Endothelial cell of umbilical vein (primary cell): ENCODE data around the gene MAPT. TPM values are rescaled to one million over a fixed set of nuclear protein-coding genes. Genes with fewer than 3 reads are reported as not detected.

ENCODE experiments used
- BruUV-seq: library from RNA; stranded (reverse); fragments of 400-500 nt; replicated peaks from 2 replicates; lab custom pipeline; 2021; lab: Mats Ljungman, UMichigan
- CTCF ChIA-PET: fragments of 300-600, 350-600 bp; sonication (Branson Sonifier 250); formaldehyde crosslinking; loops from one replicate; lab custom pipeline; 2021; ENCODE audit warnings: antibody characterized with exemption, inconsistent platforms; lab: Charles Lee
- POLR2A ChIA-PET: fragments of 300-600, 350-600 bp; sonication (Branson Sonifier 250); formaldehyde crosslinking; loops from one replicate; lab custom pipeline; 2021; ENCODE audit warnings: antibody characterized with exemption, inconsistent platforms; lab: Charles Lee
- DNase-seq: peaks from one replicate; pipeline ENCODE4 v3.0.0-alpha.2; 2011; ENCODE audit warnings: low read depth, low spot score
- FAIRE-seq: peaks from 2 replicates; lab custom pipeline; 2011; peaks lifted over from hg19 to GRCh38; lab: Jason Lieb, UNC
- H2AFZ ChIP-seq: 2 replicates; pipeline ENCODE4 v1.6.0; 2012; ENCODE audit warnings: low read depth, low read length, control low read depth, inconsistent platforms
- H3K27ac ChIP-seq: 2 replicates; pipeline ENCODE4 v1.5.1; 2011; ENCODE audit warnings: low read depth, mild to moderate bottlenecking, control low read depth, low read length, moderate library complexity; ENCODE audit not compliant: insufficient read depth
- H3K27me3 ChIP-seq, 2 experiments: 2 replicates each; pipeline versions ENCODE4 v1.6.0 to v1.6.1; 2011; ENCODE audit warnings: low read length in 2 of 2, mixed read lengths in 1 of 2; ENCODE audit not compliant: control insufficient read depth in 2 of 2, insufficient read depth in 2 of 2
- H3K36me3 ChIP-seq, 2 experiments: 2 replicates in 1 of 2; 3 replicates in 1 of 2; pipeline ENCODE4 v1.5.1; 2011; ENCODE audit warnings: low read length in 2 of 2, mild to moderate bottlenecking in 1 of 2, moderate library complexity in 1 of 2; ENCODE audit not compliant: control insufficient read depth in 2 of 2, insufficient read depth in 2 of 2; ENCODE audit errors: extremely low read depth in 1 of 2
- H3K4me1 ChIP-seq: 3 replicates; pipeline ENCODE4 v1.5.1; 2011; ENCODE audit warnings: mild to moderate bottlenecking, low read length; ENCODE audit not compliant: control insufficient read depth, insufficient read depth; ENCODE audit errors: extremely low read depth
- H3K4me2 ChIP-seq: 2 replicates; pipeline ENCODE4 v1.6.1; 2011; ENCODE audit warnings: low read length, control low read depth, mixed read lengths; ENCODE audit not compliant: insufficient read depth
- H3K4me3 ChIP-seq, 3 experiments: fragments of 200-600 bp in 1 of 3; sonication (generic), shearing (Covaris generic) in 1 of 3; replicated peaks in 1 of 3; 2 replicates each; pipeline ENCODE4 v1.5.1; 2011 to 2016; ENCODE audit warnings: control low read depth in 3 of 3, low read length in 3 of 3, mild to moderate bottlenecking in 2 of 3, inconsistent platforms in 1 of 3, low read depth in 1 of 3, moderate library complexity in 1 of 3; ENCODE audit not compliant: insufficient read depth in 1 of 3
- H3K79me2 ChIP-seq: 2 replicates; pipeline ENCODE4 v1.6.0; 2012; ENCODE audit warnings: low read length, inconsistent platforms; ENCODE audit not compliant: control insufficient read depth, insufficient read depth
- H3K9ac ChIP-seq: replicated peaks from 2 replicates; pipeline ENCODE3; 2011; ENCODE audit warnings: low read length, control low read depth; ENCODE audit not compliant: insufficient read depth; ENCODE audit errors: extremely low read depth
- H3K9me1 ChIP-seq: replicated peaks from 3 replicates; pipeline ENCODE4 v1.6.0; 2011; ENCODE audit warnings: mild to moderate bottlenecking, low read length; ENCODE audit not compliant: control insufficient read depth, insufficient read depth; ENCODE audit errors: extremely low read depth
- H3K9me3 ChIP-seq: replicated peaks from 2 replicates; pipeline ENCODE4 v1.5.1; 2012; ENCODE audit warnings: low read length, inconsistent platforms; ENCODE audit not compliant: control insufficient read depth, insufficient read depth
- H4K20me1 ChIP-seq: replicated peaks from 2 replicates; pipeline ENCODE3; 2011; ENCODE audit warnings: mild to moderate bottlenecking, low read length; ENCODE audit not compliant: control insufficient read depth, insufficient read depth; ENCODE audit errors: extremely low read depth
- CTCF ChIP-seq, 2 donors: IDR thresholded peaks; 1 replicate in 1 of 2; 2 replicates in 1 of 2; pipeline ENCODE4 v1.5.1; 2011; ENCODE audit warnings: low read length in 2 of 2, mild to moderate bottlenecking in 2 of 2, moderate library complexity in 2 of 2, control low read depth in 1 of 2, inconsistent platforms in 1 of 2, low read depth in 1 of 2; ENCODE audit not compliant: insufficient read depth in 1 of 2; ENCODE audit errors: extremely low read depth in 1 of 2
- EZH2 ChIP-seq: IDR thresholded peaks from 2 replicates; pipeline ENCODE4 v1.6.1; 2012; ENCODE audit warnings: borderline replicate concordance, low read depth, mild to moderate bottlenecking, moderate library complexity, low read length, inconsistent platforms; ENCODE audit not compliant: severe bottlenecking
- FOS ChIP-seq: IDR thresholded peaks from 2 replicates; pipeline ENCODE4 v1.6.1; 2011; ENCODE audit warnings: mild to moderate bottlenecking, low read length, moderate library complexity, borderline replicate concordance; ENCODE audit not compliant: insufficient read depth
- GATA2 ChIP-seq: IDR thresholded peaks from 2 replicates; pipeline ENCODE4 v1.7.0; 2011; ENCODE audit warnings: low read depth, mild to moderate bottlenecking, moderate library complexity, mixed read lengths, low read length; ENCODE audit not compliant: insufficient read length, insufficient read depth
- JUN ChIP-seq: IDR thresholded peaks from 2 replicates; pipeline ENCODE4 v1.6.1; 2011; ENCODE audit warnings: borderline replicate concordance, low read depth; ENCODE audit not compliant: insufficient read length, insufficient read depth
- MAX ChIP-seq: IDR thresholded peaks from 2 replicates; pipeline ENCODE4 v1.6.1; 2011; ENCODE audit not compliant: insufficient read depth, insufficient read length
- MYC ChIP-seq: IDR thresholded peaks from one replicate; pipeline ENCODE4 v1.6.1; 2011; ENCODE audit warnings: mild to moderate bottlenecking, low read depth, low read length
- POLR2A ChIP-seq: IDR thresholded peaks from 2 replicates; pipeline ENCODE4 v1.6.1; 2012; ENCODE audit warnings: low read depth, mild to moderate bottlenecking, control low read depth, low read length
- POLR2AphosphoS5 ChIP-seq: IDR thresholded peaks from 2 replicates; pipeline ENCODE4 v1.6.1; 2012; ENCODE audit warnings: low read depth, mild to moderate bottlenecking, control low read depth, low read length, moderate library complexity; ENCODE audit not compliant: insufficient read depth
- dilution Hi-C: fragments of 300-500 bp; cut with MboI; formaldehyde crosslinking; loops from one replicate; pipeline ENCODE4 v1.15.0; 2019; ENCODE audit warnings: low sequenced_read_pairs; ENCODE audit not compliant: extremely low pct_ligation_motif_present
- intact Hi-C: fragments of 100-400 bp; cut with micrococcal nuclease; formaldehyde crosslinking; loops from one replicate; pipeline ENCODE4 v1.10.0; 2022
- polyA plus RNA-seq, 4 experiments: library from polyadenylated mRNA; depleted of rRNA in 3 of 4; stranded (reverse) in 3 of 4; unstranded in 1 of 4; fragments of >200 nt; gene quantifications; 2 replicates each; pipeline versions ENCODE4 v1.2.1 to v1.2.3, GENCODE V29; 2011 to 2012; ENCODE audit warnings: missing spikeins in 1 of 4
- total RNA-seq: library from RNA; stranded (reverse); gene quantifications from 2 replicates; pipeline ENCODE4 v1.2.3, GENCODE V29; 2021

Gene MAPT
- total and polyA plus RNA-seq, 2 donors (not counting 3 experiments of a cell fraction or from before 2014, with no cell fraction given), result 0.04 to 0.51 TPM

GRCh38 chr17:45968732-45969131, 74.4 kb downstream of the MAPT start:
- Histone ChIP-seq H3K4me2 (no peak overlapping the region), H3K27ac (no peak overlapping the region), H3K9ac (no peak overlapping the region), H3K4me1 (no peaks in the 10 kb centered on the region), H4K20me1 (no peaks in the 10 kb centered on the region), H3K9me1 (no peaks in the 10 kb centered on the region), H2AFZ (no peak overlapping the region), H3K27me3 (peaks cover 15 to 16% of the 10 kb centered on the region in 2 experiments), H3K9me3 (no peaks in the 10 kb centered on the region), H3K4me3 (no peak overlapping the region), H3K79me2 (no peaks in the 10 kb centered on the region), H3K36me3 (no peaks in the 10 kb centered on the region)
- no peak for DNase-seq
- no TSS peak for BruUV-seq
- intact Hi-C loops, result no loop called here
- ChIA-PET CTCF (interaction anchor here (0.8 kb wide), 1 partner anchor 20 kb away, joined by 3 read pairs; no protein-coding TSS in a partner anchor), POLR2A (no interaction called here)
- FAIRE-seq, result no peak
- dilution Hi-C loops, result no loop called here
- no peak for TF ChIP-seq EZH2
- no peak for TF ChIP-seq JUN
- no peak for TF ChIP-seq CTCF (IDR thresholded peaks at IDR 0.05; ENCODE audit: extremely low read depth in 1 of 2, insufficient read depth in 1 of 2, low read depth in 1 of 2, low read length in 2 of 2)
- TF ChIP-seq GATA2, result no peak
- no peak for TF ChIP-seq POLR2A
- TF ChIP-seq POLR2AphosphoS5, result no peak
- no peak for TF ChIP-seq FOS
- TF ChIP-seq MYC, result no peak
- no peak for TF ChIP-seq MAX
